ENCODE results near the gene ILKAP. TPM values are rescaled to one million over a fixed set of nuclear protein-coding genes. Genes with fewer than 3 reads are reported as not detected.
A peak's percentile ranks its signal among the peaks of the same experiment; 100 is the strongest.

The ILKAP gene
- total RNA-seq, 1 experiment from 2014 or later = 19.5 TPM

DNA sequence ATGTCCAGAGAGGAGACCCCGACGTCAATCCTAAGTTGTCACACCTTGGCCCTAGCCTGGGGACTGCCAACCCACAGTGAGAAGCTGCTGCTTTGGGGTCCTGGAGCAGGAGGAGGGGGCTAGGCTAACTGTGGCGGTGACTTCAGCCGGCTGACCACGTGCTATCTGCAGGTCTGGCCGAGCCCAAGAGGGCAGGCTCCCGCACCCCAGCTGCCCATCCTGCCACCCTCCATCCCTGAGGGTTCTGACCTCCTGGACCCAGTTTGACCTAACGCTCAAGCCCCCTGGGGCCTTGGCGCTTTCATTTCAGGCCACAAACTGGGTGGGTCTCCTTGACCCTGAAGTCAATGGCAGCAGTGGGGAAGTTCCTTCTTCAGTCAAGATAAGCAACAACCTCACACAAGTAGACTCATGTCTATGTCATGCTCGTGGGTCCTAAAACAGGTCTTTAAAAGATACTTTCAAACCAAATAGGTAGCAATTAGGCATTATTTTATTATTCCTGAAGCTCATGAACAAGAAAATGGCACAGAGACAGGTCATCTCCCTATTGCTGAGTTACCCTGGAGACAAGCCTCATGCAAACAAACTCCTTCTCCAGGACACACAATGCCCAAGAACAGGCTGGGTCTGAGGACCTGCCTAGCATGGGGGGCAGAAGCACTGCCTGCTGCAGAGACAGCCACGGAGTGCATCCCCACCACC lies 34.1 kb upstream of the ILKAP start:
- DNase-seq (ENCODE audit: low read depth) = peak; percentile 14

DNA sequence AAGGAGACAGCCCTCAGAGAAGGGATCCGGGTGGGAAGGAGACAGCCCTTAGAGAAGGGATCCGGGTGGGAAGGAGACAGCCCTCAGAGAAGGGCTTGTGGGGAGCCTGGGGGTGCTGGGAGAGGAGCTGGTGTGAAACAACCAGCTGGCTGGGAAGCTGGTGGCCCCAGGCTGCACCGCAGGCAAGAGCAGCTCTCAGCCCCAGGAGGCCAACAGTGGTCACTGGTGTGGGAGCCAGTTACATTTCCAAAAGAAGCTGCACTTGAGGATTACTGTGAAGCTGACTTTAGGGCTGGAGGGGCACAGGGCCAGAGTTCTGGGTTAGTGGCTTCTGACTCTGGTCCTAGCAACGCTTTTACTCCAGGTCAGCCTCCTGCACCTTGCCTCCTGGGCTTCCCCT lies 33.1 kb upstream of the ILKAP start:
- no peak for DNase-seq (ENCODE audit: low read depth)

- no peak for DNase-seq (ENCODE audit: low read depth)
These were observed 32.4 kb upstream of the ILKAP start for GRCh38 chr2:238235856-238236255.

DNA sequence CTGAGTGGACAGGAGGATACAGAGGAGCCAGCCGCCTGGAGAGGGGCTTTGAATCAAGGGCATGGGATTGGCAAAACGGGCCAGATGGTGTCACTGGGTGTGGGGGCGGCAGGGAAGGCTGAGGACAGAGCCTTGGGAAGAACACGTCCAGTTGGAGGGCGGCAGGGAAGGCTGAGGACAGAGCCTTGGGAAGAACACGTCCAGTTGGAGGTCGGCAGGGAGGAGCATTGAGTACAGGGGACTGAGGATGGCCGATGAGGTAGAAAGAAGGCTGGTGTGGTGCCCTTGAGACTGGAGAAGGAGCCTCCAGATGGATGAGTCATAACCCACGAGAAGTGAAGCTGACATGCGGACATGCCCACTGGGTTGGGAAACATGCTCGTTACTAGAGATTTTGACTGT lies 31.8 kb upstream of the ILKAP start:
- peak; percentile 9 for DNase-seq (ENCODE audit: low read depth)

DNA sequence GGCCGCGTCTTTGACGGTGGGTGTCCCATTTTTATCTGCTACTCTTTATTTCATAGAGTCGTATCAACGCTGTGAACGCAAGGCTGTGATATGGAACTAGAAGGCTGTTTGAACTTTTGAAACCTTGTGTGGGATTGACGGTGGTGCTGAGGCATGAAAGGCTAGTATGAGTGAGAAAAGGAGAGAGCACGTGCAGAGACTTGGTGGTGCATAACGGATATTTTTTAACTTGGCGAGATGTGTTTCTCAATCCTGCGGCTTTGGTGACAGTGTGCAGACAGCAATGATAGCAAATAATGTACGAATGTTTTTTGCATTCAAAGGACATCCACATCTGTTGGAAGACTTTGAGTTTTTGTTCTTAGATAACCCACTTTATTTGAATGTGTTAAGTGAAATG lies 30.1 kb upstream of the ILKAP start:
- no peak for DNase-seq (ENCODE audit: low read depth)

GRCh38 chr2:238231809-238232208 lies 28.3 kb upstream of the ILKAP start:
- DNase-seq (ENCODE audit: low read depth) = no peak

- no peak for DNase-seq (ENCODE audit: low read depth)
These were observed 27.8 kb upstream of the ILKAP start for GRCh38 chr2:238231251-238231793.

DNA sequence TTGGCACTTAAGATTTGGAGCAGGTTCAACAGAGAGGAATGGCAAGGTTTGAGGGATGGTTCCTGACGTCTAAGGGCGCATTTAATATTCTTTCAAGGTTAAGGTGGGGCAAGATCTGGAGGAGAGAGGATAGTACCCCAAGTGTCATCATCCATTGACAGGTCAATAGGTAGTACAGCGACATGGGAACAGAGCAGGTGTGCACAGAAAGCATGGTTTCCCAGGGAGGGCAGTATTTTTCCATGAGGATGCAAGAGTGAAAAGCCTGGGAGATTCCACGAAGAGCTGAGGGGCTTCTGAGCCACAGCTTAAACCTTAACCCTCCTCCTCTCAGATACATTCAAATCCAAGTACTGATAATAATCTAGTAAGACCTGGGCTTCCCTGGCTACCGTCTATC lies 27.2 kb upstream of the ILKAP start:
- DNase-seq (ENCODE audit: low read depth) = no peak

- DNase-seq (ENCODE audit: low read depth) = no peak
These were observed 25.2 kb upstream of the ILKAP start for GRCh38 chr2:238228700-238229099.

DNA sequence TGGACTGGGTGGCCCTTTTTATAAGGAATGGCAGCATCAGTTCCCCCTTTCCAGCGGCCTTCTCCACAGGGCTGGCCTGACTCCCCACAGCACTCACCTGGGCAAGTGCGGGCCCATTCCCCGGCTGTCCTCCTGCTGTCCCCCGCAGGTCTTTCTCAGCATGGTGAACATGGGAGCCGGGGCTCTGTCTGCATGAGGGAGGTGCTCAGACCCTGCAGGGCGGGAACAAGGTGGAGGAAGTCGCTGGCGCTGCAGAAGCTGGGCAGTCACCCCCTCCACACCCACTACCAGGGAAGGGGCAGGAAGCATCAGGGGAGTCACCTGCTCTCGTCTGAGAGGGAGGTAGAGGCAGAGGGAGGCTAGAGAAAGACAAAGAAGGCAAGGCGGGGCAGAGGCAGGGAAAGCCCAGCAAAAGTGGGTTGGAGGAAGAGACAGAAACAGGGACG lies 24.1 kb upstream of the ILKAP start:
- no peak for DNase-seq (ENCODE audit: low read depth)

- DNase-seq (ENCODE audit: low read depth) = no peak
These were observed 23.4 kb upstream of the ILKAP start for GRCh38 chr2:238226698-238227586.

GRCh38 chr2:238225911-238226697 lies 22.6 kb upstream of the ILKAP start:
- DNase-seq (ENCODE audit: low read depth) = no peak

GRCh38 chr2:238225121-238225520 lies 21.6 kb upstream of the ILKAP start:
- no peak for DNase-seq (ENCODE audit: low read depth)

DNA sequence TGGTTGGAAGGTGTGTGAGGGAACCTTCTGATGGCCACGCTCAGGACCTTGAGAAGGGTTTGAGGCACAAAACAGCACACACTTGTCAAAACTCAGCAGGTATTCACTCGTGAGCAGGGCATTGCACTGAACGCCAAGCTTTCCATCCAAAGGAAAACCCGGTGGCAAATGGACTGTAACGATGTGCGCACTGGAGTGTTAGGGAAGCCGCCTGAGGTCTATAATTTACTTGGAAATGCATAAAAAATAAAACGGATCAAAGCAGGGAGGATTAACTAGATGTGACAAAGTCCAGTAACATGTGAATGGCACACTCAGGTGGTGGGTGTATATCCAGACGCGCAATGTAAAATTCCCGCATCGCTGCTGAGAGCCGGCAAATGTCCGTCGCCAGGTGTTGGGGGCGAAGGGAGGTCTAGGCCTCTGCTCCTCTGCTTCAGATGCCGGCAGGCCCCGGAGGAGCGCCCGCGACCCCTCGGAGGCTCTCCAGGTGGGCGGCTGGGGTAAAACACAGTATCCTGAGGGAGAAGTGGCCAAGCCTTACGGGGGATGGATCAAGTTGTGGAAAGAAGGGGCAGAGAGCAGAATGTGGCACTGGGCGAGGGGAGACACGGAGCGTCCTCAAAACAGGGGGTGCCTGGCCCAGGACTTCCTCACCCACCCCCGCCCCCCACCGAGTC lies 21.0 kb upstream of the ILKAP start:
- DNase-seq (ENCODE audit: low read depth) = no peak

GRCh38 chr2:238220892-238221521 lies 17.5 kb upstream of the ILKAP start:
- DNase-seq (ENCODE audit: low read depth) = no peak

DNA sequence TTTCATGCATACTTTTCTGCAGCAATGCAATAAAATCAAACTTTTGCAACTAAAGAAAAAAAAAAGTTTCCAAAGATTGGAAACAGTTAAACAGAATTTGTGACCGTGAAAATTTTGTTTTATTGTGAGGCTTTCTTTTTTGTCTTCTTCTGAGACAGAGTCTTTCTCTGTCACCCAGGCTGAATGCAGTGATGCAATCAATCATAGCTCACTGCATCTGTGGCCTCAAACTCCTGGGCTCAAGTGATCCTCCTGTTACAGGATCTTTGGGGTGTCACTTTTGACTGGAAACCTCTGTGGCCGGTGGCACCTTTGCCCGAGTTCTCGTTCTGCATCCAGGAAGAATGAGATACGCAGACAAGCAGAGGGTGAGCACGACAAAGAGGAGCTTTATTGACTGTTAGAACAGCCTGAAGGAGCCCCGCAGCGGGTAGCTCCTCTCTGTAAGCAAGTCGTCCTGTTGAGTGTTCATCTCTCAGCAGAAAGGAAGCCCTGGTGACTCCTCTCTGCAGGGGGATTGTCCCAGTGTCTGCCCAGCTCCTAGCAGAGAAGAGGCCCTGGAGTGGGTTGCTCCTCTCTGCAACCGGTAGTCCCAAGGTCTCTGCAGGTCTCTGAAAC lies 16.9 kb upstream of the ILKAP start:
- DNase-seq (ENCODE audit: low read depth) = no peak

GRCh38 chr2:238216651-238217184 lies 13.2 kb upstream of the ILKAP start:
- no peak for DNase-seq (ENCODE audit: low read depth)

DNA sequence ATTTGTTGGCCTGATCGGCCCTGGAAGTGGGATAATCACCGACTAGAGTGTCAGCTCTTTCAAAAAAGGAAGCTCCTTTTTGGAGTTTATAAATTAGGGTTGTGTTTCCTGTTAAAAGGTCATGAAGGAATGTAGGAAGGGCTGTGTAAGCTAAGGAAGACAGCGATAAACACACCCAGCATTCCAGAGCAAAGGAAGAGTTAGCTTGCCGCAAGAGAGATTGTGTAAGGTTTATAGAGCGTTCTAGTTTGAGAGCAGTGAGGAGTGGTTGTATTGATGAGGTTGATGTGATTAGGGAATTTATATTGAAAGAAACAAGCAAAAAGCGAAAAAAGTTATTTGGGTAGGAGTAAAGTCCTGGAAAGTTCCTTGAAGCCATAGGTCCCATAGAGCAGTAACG lies 3.5 kb upstream of the ILKAP start:
- DNase-seq (ENCODE audit: low read depth) = no peak

- DNase-seq (ENCODE audit: low read depth) = no peak
These were observed 633 bp upstream of the ILKAP start for GRCh38 chr2:238203973-238204683.

All from M059J (cell line).